ENCODE data around the gene BMP6.

- TF ChIP-seq EP300 (IDR thresholded peaks at IDR 0.05), result no peak
- no peak for TF ChIP-seq CTCF (IDR thresholded peaks at IDR 0.05)
- TF ChIP-seq POLR2A (IDR thresholded peaks at IDR 0.05), result no peak
These were observed 23.6 kb downstream of the BMP6 start for GRCh38 chr6:7749478-7749877.
